RWPE2 (cell line): ENCODE data around the gene LARGE1.

Experiments
- ATAC-seq: fragments of 200-7000 bp; cut with Tn5 transposase; 3 replicates; pipeline ENCODE4 v1.9.1; 2021; ENCODE audit warnings: low read depth
- DNase-seq: peaks from one replicate; pipeline ENCODE4 v3.0.0-alpha.2; 2020; ENCODE audit warnings: low spot score
- H3K27ac ChIP-seq: fragments of 450-650 bp; 2 replicates; pipeline ENCODE4 v1.5.1; 2017; ENCODE audit warnings: mild to moderate bottlenecking; ENCODE audit not compliant: poor library complexity, severe bottlenecking
- H3K27me3 ChIP-seq: fragments of 250-450 bp; sonication (Bioruptor Pico); 2 replicates; pipeline ENCODE4 v1.5.1; 2021; ENCODE audit warnings: mild to moderate bottlenecking, moderate library complexity; ENCODE audit not compliant: insufficient read depth, poor library complexity, severe bottlenecking
- H3K36me3 ChIP-seq: fragments of 250-450 bp; sonication (Bioruptor Pico); 2 replicates; pipeline ENCODE4 v1.5.1; 2020; ENCODE audit warnings: low read depth, mild to moderate bottlenecking, moderate library complexity
- H3K4me1 ChIP-seq: fragments of 250-450 bp; sonication (Bioruptor Pico); 2 replicates; pipeline ENCODE4 v1.5.1; 2021; ENCODE audit warnings: mild to moderate bottlenecking, moderate library complexity; ENCODE audit not compliant: insufficient read depth, poor library complexity, severe bottlenecking
- H3K4me3 ChIP-seq: fragments of 250-450 bp; sonication (Bioruptor Pico); 2 replicates; pipeline ENCODE4 v1.5.1; 2021; ENCODE audit warnings: mild to moderate bottlenecking, moderate library complexity; ENCODE audit not compliant: severe bottlenecking
- H3K9me3 ChIP-seq: fragments of 250-450 bp; sonication (Bioruptor Pico); 2 replicates; pipeline ENCODE4 v1.5.1; 2021; ENCODE audit warnings: mild to moderate bottlenecking, moderate library complexity; ENCODE audit not compliant: severe bottlenecking
- TF ChIP-seq, protein P1 (sequence below): fragments of 450-650 bp; IDR thresholded peaks from one replicate; pipeline ENCODE4 v1.5.1; 2017; ENCODE audit warnings: mild to moderate bottlenecking, moderate library complexity; ENCODE audit not compliant: poor library complexity, severe bottlenecking

Gene LARGE1

DNA sequence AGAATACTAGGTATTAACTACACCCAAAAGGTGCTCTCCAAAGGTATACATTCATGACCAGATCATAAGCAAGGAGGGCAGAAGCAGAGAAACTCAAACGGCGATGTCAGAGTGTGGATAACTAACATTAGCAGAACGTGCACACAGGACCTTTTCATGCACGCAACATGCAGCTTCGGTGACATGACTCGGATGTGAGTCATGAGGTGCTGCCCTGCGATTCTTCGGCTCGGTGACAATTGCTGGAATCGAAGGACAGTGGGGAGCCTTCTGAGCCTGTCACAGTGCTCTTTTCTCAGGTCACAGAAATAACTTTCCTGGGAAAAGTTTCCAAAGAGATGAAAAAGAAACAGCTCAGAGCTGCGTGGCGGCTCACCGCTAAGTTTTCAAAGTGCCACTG lies 443.6 kb downstream of the LARGE1 start:
- DNase-seq = no peak
- no peak overlapping the region for H3K27ac ChIP-seq

DNA sequence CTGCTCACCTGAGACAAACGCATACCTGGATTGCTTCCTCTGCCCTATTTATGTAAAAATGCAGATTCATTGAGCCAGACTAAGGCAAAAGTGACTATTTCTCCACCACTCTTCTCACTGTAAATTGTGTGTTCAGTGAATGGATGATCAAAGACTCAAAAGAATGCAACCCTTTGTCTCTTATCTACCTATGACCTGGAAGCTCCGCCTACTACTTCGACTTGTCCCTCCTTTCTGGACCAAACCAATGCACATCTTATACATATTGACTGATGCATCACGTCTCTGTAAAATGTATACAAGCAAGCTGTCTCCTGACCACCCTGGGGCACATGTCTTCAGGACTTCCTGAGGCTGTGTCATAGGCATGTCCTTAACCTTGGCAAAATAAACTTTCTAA lies 444.1 kb downstream of the LARGE1 start:
- Histone ChIP-seq H3K36me3 (no peaks in the 10 kb centered on the region), H3K4me1 (no peaks in the 10 kb centered on the region), H3K9me3 (no peaks in the 10 kb centered on the region), H3K27ac (no peak overlapping the region), H3K27me3 (no peaks in the 10 kb centered on the region), H3K4me3 (no peak overlapping the region)
- DNase-seq = no peak
- ATAC-seq = no peak
- TF ChIP-seq, protein P1, sequence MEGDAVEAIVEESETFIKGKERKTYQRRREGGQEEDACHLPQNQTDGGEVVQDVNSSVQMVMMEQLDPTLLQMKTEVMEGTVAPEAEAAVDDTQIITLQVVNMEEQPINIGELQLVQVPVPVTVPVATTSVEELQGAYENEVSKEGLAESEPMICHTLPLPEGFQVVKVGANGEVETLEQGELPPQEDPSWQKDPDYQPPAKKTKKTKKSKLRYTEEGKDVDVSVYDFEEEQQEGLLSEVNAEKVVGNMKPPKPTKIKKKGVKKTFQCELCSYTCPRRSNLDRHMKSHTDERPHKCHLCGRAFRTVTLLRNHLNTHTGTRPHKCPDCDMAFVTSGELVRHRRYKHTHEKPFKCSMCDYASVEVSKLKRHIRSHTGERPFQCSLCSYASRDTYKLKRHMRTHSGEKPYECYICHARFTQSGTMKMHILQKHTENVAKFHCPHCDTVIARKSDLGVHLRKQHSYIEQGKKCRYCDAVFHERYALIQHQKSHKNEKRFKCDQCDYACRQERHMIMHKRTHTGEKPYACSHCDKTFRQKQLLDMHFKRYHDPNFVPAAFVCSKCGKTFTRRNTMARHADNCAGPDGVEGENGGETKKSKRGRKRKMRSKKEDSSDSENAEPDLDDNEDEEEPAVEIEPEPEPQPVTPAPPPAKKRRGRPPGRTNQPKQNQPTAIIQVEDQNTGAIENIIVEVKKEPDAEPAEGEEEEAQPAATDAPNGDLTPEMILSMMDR = no peak

More for the DNA sequence above, 443.6 kb downstream of the LARGE1 start:
- TF ChIP-seq, protein P1 = no peak
- H3K4me1 ChIP-seq = no peaks in the 10 kb centered on the region
- no peak for ATAC-seq
- no peaks in the 10 kb centered on the region for H3K36me3 ChIP-seq
- H3K4me3 ChIP-seq = no peak overlapping the region
- no peaks in the 10 kb centered on the region for H3K27me3 ChIP-seq
- no peaks in the 10 kb centered on the region for H3K9me3 ChIP-seq

DNA sequence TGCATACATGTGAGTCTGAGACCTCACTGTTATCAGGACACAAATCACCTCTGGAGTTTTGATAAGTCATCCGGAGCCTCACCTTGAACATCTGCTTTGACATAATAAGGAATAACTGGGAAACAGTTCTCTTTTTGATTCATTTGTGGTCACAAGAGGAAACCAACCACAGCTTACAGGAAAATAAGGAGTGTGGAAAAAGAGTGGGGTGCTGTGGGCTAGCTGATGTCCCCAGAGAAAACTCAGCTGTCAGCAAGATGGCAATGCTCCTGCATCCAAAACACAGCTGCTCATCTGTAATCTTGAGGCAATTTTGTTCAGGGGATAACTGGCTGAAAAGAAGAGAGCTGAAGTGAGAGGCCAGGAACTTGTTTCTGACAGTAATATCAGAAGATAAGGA lies 445.7 kb downstream of the LARGE1 start:
- H3K4me1 ChIP-seq = no peaks in the 10 kb centered on the region
- H3K27ac ChIP-seq = no peak overlapping the region
- TF ChIP-seq, protein P1 = no peak
- no peaks in the 10 kb centered on the region for H3K36me3 ChIP-seq
- DNase-seq (no peak), ATAC-seq (no peak)
- no peaks in the 10 kb centered on the region for H3K27me3 ChIP-seq
- H3K4me3 ChIP-seq = no peak overlapping the region
- no peaks in the 10 kb centered on the region for H3K9me3 ChIP-seq

- H3K9me3 ChIP-seq = no peaks in the 10 kb centered on the region
- no peak for ATAC-seq
- H3K4me3 ChIP-seq = no peak overlapping the region
- no peak overlapping the region for H3K27ac ChIP-seq
- H3K36me3 ChIP-seq = no peaks in the 10 kb centered on the region
- no peak for DNase-seq
- H3K27me3 ChIP-seq = no peaks in the 10 kb centered on the region
- no peaks in the 10 kb centered on the region for H3K4me1 ChIP-seq
- TF ChIP-seq, protein P1 = no peak
Measured at GRCh38 chr22:33472462-33473344, 447.6 kb downstream of the LARGE1 start.

DNA sequence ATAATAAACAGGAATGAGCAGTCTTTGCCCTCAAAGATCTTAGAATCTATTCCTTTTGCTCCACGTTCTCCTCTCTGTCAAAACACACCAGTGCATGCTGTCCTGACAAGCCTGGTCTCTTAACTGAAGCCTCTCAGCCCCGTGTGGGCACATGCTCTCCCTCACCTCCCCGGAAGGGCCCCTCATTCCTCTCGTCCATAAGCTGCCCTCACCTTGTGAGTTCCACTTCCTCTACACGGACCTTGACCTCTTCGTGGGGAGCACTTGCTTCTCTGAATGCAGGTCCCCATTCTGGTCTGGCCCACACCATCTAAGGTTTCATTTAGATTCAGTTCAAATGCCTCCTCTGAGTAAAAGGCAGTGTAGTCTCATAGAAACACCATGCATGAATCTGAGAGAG lies 449.8 kb downstream of the LARGE1 start:
- Histone ChIP-seq H3K27me3 (no peaks in the 10 kb centered on the region), H3K36me3 (no peaks in the 10 kb centered on the region), H3K4me1 (no peaks in the 10 kb centered on the region), H3K9me3 (no peaks in the 10 kb centered on the region), H3K4me3 (no peak overlapping the region), H3K27ac (no peak overlapping the region)
- ATAC-seq (no peak), DNase-seq (no peak)
- TF ChIP-seq, protein P1 = no peak
